ENCODE data around the gene CADPS2.
"Not testable (repeated sequence)": the region's sequence is repeated elsewhere in the genome, so short reads cannot be mapped to it uniquely, and the experiment has no call there.

CADPS2 gene

GRCh38 chr7:122304996-122305421 is 581.3 kb downstream of the CADPS2 start:
- no peak for DNase-seq

GRCh38 chr7:122304319-122304975 is 581.8 kb downstream of the CADPS2 start, which contains the start of gene FEZF1:
Gene FEZF1, minus strand, starts transcription at chr7:122304750. Its CDS starts 313 bp downstream, at chr7:122304437.
- DNase-seq: no peak

- no peak for DNase-seq
Observed at GRCh38 chr7:122303531-122304318, 582.5 kb downstream of the CADPS2 start.

GRCh38 chr7:122302761-122303530 is 583.3 kb downstream of the CADPS2 start:
- no peak for DNase-seq

GRCh38 chr7:122301858-122302760 is 584.2 kb downstream of the CADPS2 start:
- DNase-seq: no peak

GRCh38 chr7:122300956-122301833 is 585.1 kb downstream of the CADPS2 start:
- no peak for DNase-seq

- no peak for DNase-seq
Observed at GRCh38 chr7:122300211-122300932, 585.9 kb downstream of the CADPS2 start.

- DNase-seq: no peak
Observed at GRCh38 chr7:122299624-122300210, 586.5 kb downstream of the CADPS2 start.

- DNase-seq: no peak
Observed at GRCh38 chr7:122298618-122299017, 587.6 kb downstream of the CADPS2 start.

- DNase-seq: no peak
Observed at GRCh38 chr7:122298131-122298530, 588.1 kb downstream of the CADPS2 start.

GRCh38 chr7:122291189-122291588 is 595.1 kb downstream of the CADPS2 start:
- no peak for DNase-seq

GRCh38 chr7:122290476-122290875 is 595.8 kb downstream of the CADPS2 start:
- no peak for DNase-seq

GRCh38 chr7:122289426-122289825 is 596.8 kb downstream of the CADPS2 start:
- DNase-seq: no peak

- not testable (repeated sequence) for DNase-seq
Observed at GRCh38 chr7:122284608-122285007, 601.7 kb downstream of the CADPS2 start.

- DNase-seq: no peak
Observed at GRCh38 chr7:122273117-122273516, 613.1 kb downstream of the CADPS2 start.

GRCh38 chr7:122269241-122269640 is 617.0 kb downstream of the CADPS2 start:
- no peak for DNase-seq
